NOMO-1 (cell line): ENCODE data around the gene ACP3.
"Not testable (repeated sequence)": the region's sequence is repeated elsewhere in the genome, so short reads cannot be mapped to it uniquely, and the experiment has no call there.

ENCODE experiments used
- DNase-seq, 2 experiments: peaks; one replicate each; lab custom pipeline; 2025; ENCODE audit not compliant: unreplicated experiment in 2 of 2; lab: John Stamatoyannopoulos, UW

The ACP3 gene

GRCh38 chr3:132354916-132355702, 37.9 kb downstream of the ACP3 start:
- DNase-seq = no peak

- no peak for DNase-seq
These were observed 39.4 kb downstream of the ACP3 start for GRCh38 chr3:132356568-132356967.

GRCh38 chr3:132360717-132361116, 43.5 kb downstream of the ACP3 start:
- DNase-seq = no peak

GRCh38 chr3:132362329-132362728, 45.1 kb downstream of the ACP3 start:
- no peak for DNase-seq

GRCh38 chr3:132368515-132368914, 51.3 kb downstream of the ACP3 start:
- no peak for DNase-seq

GRCh38 chr3:132368962-132369361, 51.8 kb downstream of the ACP3 start:
- no peak for DNase-seq

- DNase-seq = not testable (repeated sequence)
These were observed 59.7 kb downstream of the ACP3 start for GRCh38 chr3:132376945-132377354.

- no peak for DNase-seq
These were observed 61.0 kb downstream of the ACP3 start for GRCh38 chr3:132378048-132378762.

- no peak for DNase-seq
These were observed 61.6 kb downstream of the ACP3 start for GRCh38 chr3:132378846-132379245.

GRCh38 chr3:132380920-132381319, 63.7 kb downstream of the ACP3 start:
- no peak for DNase-seq

GRCh38 chr3:132381348-132381944, 64.2 kb downstream of the ACP3 start:
- DNase-seq = no peak

- no peak for DNase-seq
These were observed 65.1 kb downstream of the ACP3 start for GRCh38 chr3:132382267-132382666.

GRCh38 chr3:132382688-132383194, 65.5 kb downstream of the ACP3 start:
- DNase-seq = no peak

- peak; percentile 24 to 41 for DNase-seq
These were observed 69.1 kb downstream of the ACP3 start for GRCh38 chr3:132386259-132386658.

GRCh38 chr3:132392675-132393074, 75.5 kb downstream of the ACP3 start:
- DNase-seq = not testable (repeated sequence)

GRCh38 chr3:132394320-132394719, 77.1 kb downstream of the ACP3 start:
- DNase-seq = no peak

- no peak for DNase-seq
These were observed 77.9 kb downstream of the ACP3 start for GRCh38 chr3:132395126-132395525.

- DNase-seq = no peak
These were observed 79.0 kb downstream of the ACP3 start for GRCh38 chr3:132396255-132396654.

GRCh38 chr3:132396776-132397175, 79.6 kb downstream of the ACP3 start:
- DNase-seq = not testable (repeated sequence)

- peak; percentile 52 to 75 for DNase-seq
These were observed 82.1 kb downstream of the ACP3 start for GRCh38 chr3:132399054-132399929.

GRCh38 chr3:132401255-132401654, 84.0 kb downstream of the ACP3 start:
- DNase-seq = no peak
